SU-DHL-6 (cell line): ENCODE measurements around the gene SLC27A4.

ENCODE experiments used
- H2AFZ ChIP-seq: fragments of 200-600 bp; sonication (generic); 2 replicates; pipeline ENCODE4 v1.6.1; 2014; ENCODE audit warnings: low read depth, mild to moderate bottlenecking, moderate library complexity, mixed read lengths, antibody characterized with exemption, low read length; ENCODE audit not compliant: severe bottlenecking
- H3F3A ChIP-seq: fragments of 200-600 bp; shearing (Covaris generic); 2 replicates; pipeline ENCODE4 v1.6.0; 2016; ENCODE audit warnings: antibody characterized with exemption, mild to moderate bottlenecking; ENCODE audit not compliant: insufficient read depth
- H3K27ac ChIP-seq: fragments of 200-600 bp; sonication (generic); 2 replicates; pipeline ENCODE4 v1.5.1; 2016; ENCODE audit warnings: low read depth, mild to moderate bottlenecking, low read length, moderate library complexity, mixed read lengths
- H3K27me3 ChIP-seq: fragments of 200-600 bp; sonication (generic), shearing (Covaris generic); 2 replicates; pipeline ENCODE4 v1.6.0; 2014; ENCODE audit warnings: mild to moderate bottlenecking, low read length
- H3K36me3 ChIP-seq: fragments of 200-600 bp; sonication (generic); 2 replicates; pipeline ENCODE4 v1.6.1; 2014; ENCODE audit warnings: mild to moderate bottlenecking, low read length, mixed read lengths
- H3K4me2 ChIP-seq: fragments of 300-600, 200-600 bp; shearing (Covaris generic), sonication (generic); 2 replicates; pipeline ENCODE4 v1.6.0; 2014; ENCODE audit warnings: low read length, low read depth, mild to moderate bottlenecking; ENCODE audit not compliant: poor library complexity, severe bottlenecking
- H3K4me3 ChIP-seq: fragments of 200-600 bp; sonication (generic); 2 replicates; pipeline ENCODE4 v1.5.1; 2014; ENCODE audit warnings: antibody characterized with exemption, low read length, mild to moderate bottlenecking, mixed read lengths; ENCODE audit not compliant: insufficient read depth, poor library complexity, severe bottlenecking
- H3K79me2 ChIP-seq: fragments of 200-600 bp; sonication (generic); 2 replicates; pipeline ENCODE4 v1.6.1; 2014; ENCODE audit warnings: mild to moderate bottlenecking, low read length, moderate library complexity; ENCODE audit not compliant: insufficient read depth
- H3K9ac ChIP-seq: fragments of 200-600 bp; sonication (generic); 2 replicates; pipeline ENCODE4 v1.7.0; 2014; ENCODE audit warnings: mild to moderate bottlenecking, low read length
- H3K9me2 ChIP-seq: fragments of 200-600 bp; sonication (generic); replicated peaks from 2 replicates; pipeline ENCODE4 v1.6.1; 2014; ENCODE audit warnings: low read length; ENCODE audit not compliant: insufficient read depth
- H3K9me3 ChIP-seq: fragments of 200-600 bp; sonication (generic); 2 replicates; pipeline ENCODE4 v1.6.1; 2014; ENCODE audit warnings: low read length, mixed read lengths; ENCODE audit not compliant: insufficient read depth
- H4K20me1 ChIP-seq: fragments of 200-600 bp; sonication (generic); 2 replicates; pipeline ENCODE4 v1.6.1; 2014; ENCODE audit warnings: low read depth, mild to moderate bottlenecking, antibody characterized with exemption, low read length, moderate library complexity, mixed read lengths
- EZH2phosphoT487 ChIP-seq: fragments of 200-600 bp; sonication (generic), shearing (Covaris generic); conservative IDR thresholded peaks from 2 replicates; pipeline ENCODE4 v1.6.1; 2018; ENCODE audit warnings: mild to moderate bottlenecking, antibody characterized with exemption, low read length, moderate library complexity, mixed read lengths
- TF ChIP-seq, protein P1 (sequence below): fragments of 200-600 bp; sonication (generic); IDR thresholded peaks from one replicate; pipeline ENCODE4 v1.5.1; 2017; ENCODE audit warnings: antibody characterized with exemption, mild to moderate bottlenecking, low read length, moderate library complexity; ENCODE audit not compliant: insufficient read depth, poor library complexity, severe bottlenecking

The SLC27A4 gene

GRCh38 chr9:128322404-128323211 lies 17.7 kb upstream of the SLC27A4 start, which contains the start of the genes COQ4 and TRUB2:
Gene COQ4, plus strand, starts transcription at chr9:128322839. Its CDS starts 20 bp downstream, at chr9:128322859.
Gene TRUB2, minus strand, starts transcription at chr9:128322447. Its CDS starts 39 bp downstream, at chr9:128322408.
- H4K20me1 ChIP-seq, result no peaks in the 10 kb centered on the region
- no peaks in the 10 kb centered on the region for H3K9me3 ChIP-seq
- no peaks in the 10 kb centered on the region for H3K9me2 ChIP-seq
- peak within 1 kb of the TSS; percentile 89 for H2AFZ ChIP-seq
- peaks cover 28% of the 10 kb centered on the region for H3K79me2 ChIP-seq
- TF ChIP-seq, protein P1, sequence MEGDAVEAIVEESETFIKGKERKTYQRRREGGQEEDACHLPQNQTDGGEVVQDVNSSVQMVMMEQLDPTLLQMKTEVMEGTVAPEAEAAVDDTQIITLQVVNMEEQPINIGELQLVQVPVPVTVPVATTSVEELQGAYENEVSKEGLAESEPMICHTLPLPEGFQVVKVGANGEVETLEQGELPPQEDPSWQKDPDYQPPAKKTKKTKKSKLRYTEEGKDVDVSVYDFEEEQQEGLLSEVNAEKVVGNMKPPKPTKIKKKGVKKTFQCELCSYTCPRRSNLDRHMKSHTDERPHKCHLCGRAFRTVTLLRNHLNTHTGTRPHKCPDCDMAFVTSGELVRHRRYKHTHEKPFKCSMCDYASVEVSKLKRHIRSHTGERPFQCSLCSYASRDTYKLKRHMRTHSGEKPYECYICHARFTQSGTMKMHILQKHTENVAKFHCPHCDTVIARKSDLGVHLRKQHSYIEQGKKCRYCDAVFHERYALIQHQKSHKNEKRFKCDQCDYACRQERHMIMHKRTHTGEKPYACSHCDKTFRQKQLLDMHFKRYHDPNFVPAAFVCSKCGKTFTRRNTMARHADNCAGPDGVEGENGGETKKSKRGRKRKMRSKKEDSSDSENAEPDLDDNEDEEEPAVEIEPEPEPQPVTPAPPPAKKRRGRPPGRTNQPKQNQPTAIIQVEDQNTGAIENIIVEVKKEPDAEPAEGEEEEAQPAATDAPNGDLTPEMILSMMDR, result no peak
- TF ChIP-seq EZH2phosphoT487, result no peak
- H3K36me3 ChIP-seq, result no peaks in the 10 kb centered on the region
- no peaks in the 10 kb centered on the region for H3F3A ChIP-seq
- H3K9ac ChIP-seq, result peak within 1 kb of the TSS; percentile 71
- H3K27me3 ChIP-seq, result no peaks in the 10 kb centered on the region
- peak within 1 kb of the TSS; percentile 95 for H3K4me3 ChIP-seq
- H3K4me2 ChIP-seq, result peak within 1 kb of the TSS; percentile 72
- peak within 1 kb of the TSS; percentile 79 for H3K27ac ChIP-seq

DNA sequence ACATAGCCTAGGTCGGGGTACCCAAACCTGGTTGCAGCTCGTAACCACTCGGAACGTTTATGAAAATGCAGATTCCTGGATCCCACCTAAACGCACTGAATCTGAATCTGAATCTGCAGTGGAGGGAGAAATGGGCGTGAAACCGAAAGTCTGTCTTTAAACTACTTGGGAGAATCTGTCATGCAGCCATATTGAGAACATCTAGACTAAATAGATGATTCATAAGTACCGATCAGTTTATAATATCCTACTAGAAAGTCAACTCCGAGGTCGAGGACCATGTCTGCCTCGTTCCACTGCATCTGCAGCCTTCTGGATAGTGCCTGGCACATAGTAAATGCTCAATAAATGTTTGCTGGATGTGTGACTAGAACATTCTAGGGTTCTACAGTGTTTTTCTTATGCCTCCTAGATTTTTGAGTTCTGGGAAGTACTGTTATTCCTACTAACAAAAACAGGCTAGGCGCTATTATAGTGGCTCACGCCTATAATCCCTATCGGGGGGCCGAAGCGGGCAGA lies 17.1 kb upstream of the SLC27A4 start:
- Histone ChIP-seq H3K27me3 (no peaks in the 10 kb centered on the region), H3K9ac (peak overlapping the region; percentile 71), H3K27ac (peak overlapping the region; percentile 79), H3K4me3 (peak overlapping the region; percentile 95), H4K20me1 (no peaks in the 10 kb centered on the region), H3K36me3 (no peaks in the 10 kb centered on the region), H3K4me2 (peak overlapping the region; percentile 72), H3F3A (no peaks in the 10 kb centered on the region), H2AFZ (peak overlapping the region; percentile 89), H3K79me2 (peaks cover 28% of the 10 kb centered on the region), H3K9me3 (no peaks in the 10 kb centered on the region), H3K9me2 (no peaks in the 10 kb centered on the region)
- TF ChIP-seq EZH2phosphoT487, result no peak

DNA sequence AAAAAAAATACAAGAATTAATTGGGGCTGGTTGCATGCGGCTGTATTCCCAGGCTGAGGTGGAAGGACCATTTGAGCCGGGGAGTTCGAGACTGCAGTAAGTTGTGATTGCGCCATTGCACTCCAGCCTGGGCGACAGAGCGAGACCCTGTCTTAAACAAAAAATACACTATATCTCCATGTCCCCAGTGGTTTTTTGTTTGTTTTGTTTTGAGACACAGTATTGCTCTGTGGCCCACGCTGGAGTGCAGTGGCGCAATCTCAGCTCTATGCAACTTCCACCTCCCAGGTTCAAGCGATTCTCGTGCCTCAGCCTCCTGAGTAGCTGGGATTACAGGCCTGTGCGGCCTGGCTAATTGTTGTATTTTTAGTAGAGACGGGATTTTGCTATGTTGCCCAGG lies 16.5 kb upstream of the SLC27A4 start:
- Histone ChIP-seq H3K4me3 (peak overlapping the region; percentile 95), H3K9ac (peak overlapping the region; percentile 71), H3K27ac (no peak overlapping the region), H3K4me2 (peak overlapping the region; percentile 72), H3K9me2 (no peaks in the 10 kb centered on the region), H2AFZ (no peak overlapping the region), H3K9me3 (no peaks in the 10 kb centered on the region), H3K27me3 (no peaks in the 10 kb centered on the region), H3K79me2 (peaks cover 28% of the 10 kb centered on the region), H3K36me3 (no peaks in the 10 kb centered on the region), H3F3A (no peaks in the 10 kb centered on the region), H4K20me1 (no peaks in the 10 kb centered on the region)
- TF ChIP-seq, protein P1, result no peak
- TF ChIP-seq EZH2phosphoT487, result no peak

DNA sequence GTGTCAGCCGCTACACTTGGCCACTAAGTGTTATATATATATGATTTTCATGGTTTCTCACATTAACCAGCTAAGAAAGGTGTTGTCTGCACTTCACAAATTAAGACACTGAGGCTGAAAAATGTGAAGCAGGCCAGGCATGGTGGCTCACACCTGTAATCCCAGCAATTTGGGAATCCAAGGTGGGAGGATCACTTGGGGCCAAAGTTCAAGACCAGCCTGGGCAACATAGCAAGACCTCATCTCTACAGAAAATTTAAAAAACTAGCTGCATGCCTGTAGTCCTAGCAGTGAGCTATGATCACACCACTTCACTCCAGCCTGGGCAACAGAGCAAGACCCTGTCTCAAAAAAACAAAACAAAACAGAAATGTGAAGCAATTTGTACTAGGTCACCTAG lies 15.9 kb upstream of the SLC27A4 start:
- H3K27me3 ChIP-seq, result no peaks in the 10 kb centered on the region
- H3K9ac ChIP-seq, result no peak overlapping the region
- no peak overlapping the region for H3K4me3 ChIP-seq
- H3K79me2 ChIP-seq, result peaks cover 28% of the 10 kb centered on the region
- H3K9me2 ChIP-seq, result no peaks in the 10 kb centered on the region
- no peaks in the 10 kb centered on the region for H3F3A ChIP-seq
- H2AFZ ChIP-seq, result no peak overlapping the region
- no peaks in the 10 kb centered on the region for H3K9me3 ChIP-seq
- no peak overlapping the region for H3K27ac ChIP-seq
- H3K36me3 ChIP-seq, result no peaks in the 10 kb centered on the region
- H3K4me2 ChIP-seq, result no peak overlapping the region
- H4K20me1 ChIP-seq, result no peaks in the 10 kb centered on the region
- TF ChIP-seq EZH2phosphoT487, result no peak
- TF ChIP-seq, protein P1, result no peak
